Neural progenitor cell (in vitro differentiated cells): ENCODE data around the gene ANKS3. TPM values are rescaled to one million over a fixed set of nuclear protein-coding genes. Genes with fewer than 3 reads are reported as not detected.

Source experiments
- DNase-seq: peaks from one replicate; pipeline ENCODE4 v3.0.0-alpha.2; 2016; ENCODE audit warnings: low spot score
- H2AFZ ChIP-seq: fragments of 200-600 bp; sonication (generic); replicated peaks from 2 replicates; pipeline ENCODE4 v1.6.1; 2016; ENCODE audit warnings: antibody characterized with exemption
- H3F3A ChIP-seq: fragments of 200-600 bp; sonication (generic); 2 replicates; pipeline ENCODE4 v1.6.1; 2016; ENCODE audit warnings: antibody characterized with exemption, low read depth
- H3K27ac ChIP-seq: fragments of 200-600 bp; sonication (generic); 2 replicates; pipeline ENCODE4 v1.5.1; 2016; ENCODE audit warnings: mild to moderate bottlenecking
- H3K27me3 ChIP-seq: fragments of 200-600 bp; sonication (generic); 2 replicates; pipeline ENCODE4 v1.6.1; 2016; ENCODE audit warnings: mild to moderate bottlenecking, moderate library complexity
- H3K36me3 ChIP-seq: fragments of 200-600 bp; sonication (generic); 2 replicates; pipeline ENCODE4 v1.5.1; 2016
- H3K4me1 ChIP-seq: fragments of 200-600 bp; sonication (generic); 2 replicates; pipeline ENCODE4 v1.6.1; 2016; ENCODE audit warnings: mixed run types
- H3K4me2 ChIP-seq: fragments of 200-600 bp; sonication (generic); 2 replicates; pipeline ENCODE4 v1.6.1; 2016
- H3K4me3 ChIP-seq: fragments of 200-600 bp; sonication (generic); 2 replicates; pipeline ENCODE4 v1.5.1; 2016
- H3K79me2 ChIP-seq: fragments of 200-600 bp; sonication (generic); 2 replicates; pipeline ENCODE4 v1.6.1; 2016; ENCODE audit warnings: low read depth
- H3K9ac ChIP-seq: fragments of 200-600 bp; sonication (generic); 2 replicates; pipeline ENCODE4 v1.6.1; 2016
- H3K9me3 ChIP-seq: fragments of 200-600 bp; sonication (generic); 2 replicates; pipeline ENCODE4 v1.5.1; 2016; ENCODE audit warnings: low read depth
- H4K20me1 ChIP-seq: fragments of 200-600 bp; sonication (generic); 2 replicates; pipeline ENCODE4 v1.6.1; 2016; ENCODE audit warnings: low read depth
- H3K27ac Mint-ChIP-seq: 3 replicates; pipeline ENCODE4 v1.8.0; 2021; ENCODE audit warnings: mixed read lengths
- H3K27me3 Mint-ChIP-seq: 2 replicates; pipeline ENCODE4 v1.8.0; 2022; ENCODE audit warnings: low read depth, mild to moderate bottlenecking, inconsistent platforms, moderate library complexity, mixed read lengths; ENCODE audit not compliant: insufficient read depth
- H3K36me3 Mint-ChIP-seq: 3 replicates; pipeline ENCODE4 v1.8.0; 2021; ENCODE audit warnings: mixed read lengths
- H3K4me1 Mint-ChIP-seq: 3 replicates; pipeline ENCODE4 v1.8.0; 2021; ENCODE audit warnings: mixed read lengths
- H3K4me3 Mint-ChIP-seq: 3 replicates; pipeline ENCODE4 v1.8.0; 2021; ENCODE audit warnings: mild to moderate bottlenecking, moderate library complexity, mixed read lengths
- H3K9me3 Mint-ChIP-seq: 3 replicates; pipeline ENCODE4 v1.8.0; 2020; ENCODE audit warnings: mixed read lengths
- CTCF ChIP-seq: fragments of 200-600 bp; sonication (generic); IDR thresholded peaks from 2 replicates; pipeline ENCODE4 v1.5.1; 2017; ENCODE audit warnings: antibody characterized with exemption, mild to moderate bottlenecking
- EZH2 ChIP-seq: fragments of 200-600 bp; sonication (generic); IDR thresholded peaks from 2 replicates; pipeline ENCODE4 v1.6.1; 2017; ENCODE audit warnings: antibody characterized with exemption, mild to moderate bottlenecking, moderate library complexity
- EZH2phosphoT487 ChIP-seq: fragments of 200-600 bp; sonication (generic); IDR thresholded peaks from 2 replicates; pipeline ENCODE4 v1.6.1; 2017; ENCODE audit warnings: antibody characterized with exemption
- total RNA-seq: library from RNA; depleted of rRNA; stranded (reverse); fragments of >200 nt; gene quantifications from 2 replicates; pipeline ENCODE4 v1.2.3, GENCODE V29; 2015; ENCODE audit warnings: low replicate concordance

Gene ANKS3
- total RNA-seq, 1 donor from 2014 or later: 20.6 TPM

GRCh38 chr16:4659363-4660353 lies 74.4 kb downstream of the ANKS3 start:
- H3K36me3 ChIP-seq: no peaks in the 10 kb centered on the region

GRCh38 chr16:4656695-4657686 lies 77.1 kb downstream of the ANKS3 start:
- no peak overlapping the region for H3K4me3 ChIP-seq
- no peaks in the 10 kb centered on the region for H3K36me3 ChIP-seq

More at GRCh38 chr16:4659363-4660353, 74.4 kb downstream of the ANKS3 start:
- Histone ChIP-seq H3K79me2 (no peaks in the 10 kb centered on the region), H3K9me3 (no peaks in the 10 kb centered on the region), H3K4me1 (no peaks in the 10 kb centered on the region), H3K27ac (no peak overlapping the region), H3F3A (no peaks in the 10 kb centered on the region), H3K4me3 (no peak overlapping the region), H3K9ac (no peak overlapping the region), H2AFZ (no peak overlapping the region), H4K20me1 (peaks cover 4% of the 10 kb centered on the region), H3K27me3 (no peaks in the 10 kb centered on the region), H3K4me2 (no peak overlapping the region)
- Mint-ChIP-seq H3K4me3 (no peak overlapping the region), H3K36me3 (peaks cover 11% of the 10 kb centered on the region), H3K4me1 (peaks cover 18% of the 10 kb centered on the region), H3K27me3 (peaks cover 6% of the 10 kb centered on the region), H3K27ac (peak overlapping the region; percentile 72), H3K9me3 (no peaks in the 10 kb centered on the region)
- TF ChIP-seq CTCF: no peak
- TF ChIP-seq EZH2: no peak
- TF ChIP-seq EZH2phosphoT487: no peak
- DNase-seq: no peak

More at GRCh38 chr16:4656695-4657686, 77.1 kb downstream of the ANKS3 start:
- Mint-ChIP-seq H3K27ac (no peak overlapping the region), H3K4me3 (no peak overlapping the region), H3K27me3 (peaks cover 2% of the 10 kb centered on the region), H3K36me3 (peaks cover 3% of the 10 kb centered on the region), H3K9me3 (no peaks in the 10 kb centered on the region), H3K4me1 (peaks cover 17% of the 10 kb centered on the region)
- Histone ChIP-seq H3K79me2 (no peaks in the 10 kb centered on the region), H3K4me1 (no peaks in the 10 kb centered on the region), H4K20me1 (no peaks in the 10 kb centered on the region), H3F3A (no peaks in the 10 kb centered on the region), H3K4me2 (no peak overlapping the region), H3K9me3 (no peaks in the 10 kb centered on the region), H3K27ac (peak overlapping the region; percentile 37), H3K9ac (no peak overlapping the region), H2AFZ (no peak overlapping the region), H3K27me3 (no peaks in the 10 kb centered on the region)
- TF ChIP-seq EZH2: no peak
- TF ChIP-seq EZH2phosphoT487: no peak
- TF ChIP-seq CTCF: no peak
- DNase-seq: no peak
